ENCODE results near the gene NEK3. TPM values are rescaled to one million over a fixed set of nuclear protein-coding genes. Genes with fewer than 3 reads are reported as not detected.

NEK3 gene
- total and polyA plus RNA-seq, 4 donors, result 3.0 to 4.4 (median 3.9) TPM

GRCh38 chr13:52179925-52180324, 20.5 kb upstream of the NEK3 start:
- TF ChIP-seq RAD21 (IDR thresholded peaks at IDR 0.05), result no peak
- no peak for TF ChIP-seq HNF4G (IDR thresholded peaks at IDR 0.05)
- no peak for TF ChIP-seq EGR1 (IDR thresholded peaks at IDR 0.05; ENCODE audit: low read depth in 2 of 2)
- no peak for TF ChIP-seq NR2F2 (IDR thresholded peaks at IDR 0.05)
- TF ChIP-seq ATF3 (IDR thresholded peaks at IDR 0.05), result no peak
- no peak for TF ChIP-seq REST (IDR thresholded peaks at IDR 0.05)
- TF ChIP-seq GABPA (IDR thresholded peaks at IDR 0.05 in 1 of 2, conservative IDR thresholded peaks at IDR 0.05 in 1 of 2), result no peak
- no peak for TF ChIP-seq MAX (IDR thresholded peaks at IDR 0.05)
- Histone ChIP-seq H3K4me3 (ENCODE audit: low read depth in 1 of 3, low read length in 3 of 3) (no peak overlapping the region), H3K27me3 (ENCODE audit: control insufficient read depth in 4 of 4, insufficient read depth in 4 of 4, low read length in 3 of 4) (no peaks in the 10 kb centered on the region), H3K4me1 (ENCODE audit: control insufficient read depth in 4 of 4, insufficient read depth in 4 of 4, low read length in 3 of 4) (no peaks in the 10 kb centered on the region), H3K9me3 (ENCODE audit: control insufficient read depth in 4 of 4, low read length in 3 of 4) (no peaks in the 10 kb centered on the region), H3K9ac (ENCODE audit: low read depth in 1 of 2, low read length in 2 of 2) (no peak overlapping the region), H3K27ac (ENCODE audit: low read depth in 1 of 2, low read length in 2 of 2) (no peak overlapping the region), H3K36me3 (ENCODE audit: control insufficient read depth in 4 of 4, insufficient read depth in 3 of 4, low read depth in 1 of 4, low read length in 3 of 4) (peaks cover 8 to 12% (median 10%) of the 10 kb centered on the region in 4 donors)
- 85% methylated on average over 2 of the region's 2 CpGs for WGBS
- no peak for DNase-seq (ENCODE audit: low spot score)

GRCh38 chr13:52177276-52177675, 17.9 kb upstream of the NEK3 start:
- no peak for TF ChIP-seq ATF3 (IDR thresholded peaks at IDR 0.05)
- TF ChIP-seq FOXA1 (IDR thresholded peaks at IDR 0.05), result no peak
- TF ChIP-seq TAF1 (conservative IDR thresholded peaks at IDR 0.05), result no peak
- TF ChIP-seq JUND (IDR thresholded peaks at IDR 0.05), result no peak
- TF ChIP-seq REST (IDR thresholded peaks at IDR 0.05), result no peak
- TF ChIP-seq ZBTB33 (IDR thresholded peaks at IDR 0.05), result no peak
- TF ChIP-seq CTCF (IDR thresholded peaks at IDR 0.05; ENCODE audit: low read depth, low read length, missing input control), result no peak
- no peak for TF ChIP-seq MAX (IDR thresholded peaks at IDR 0.05)
- TF ChIP-seq GABPA (IDR thresholded peaks at IDR 0.05 in 1 of 2, conservative IDR thresholded peaks at IDR 0.05 in 1 of 2), result no peak
- no peak for TF ChIP-seq NR2F2 (IDR thresholded peaks at IDR 0.05)
- TF ChIP-seq FOXA2 (IDR thresholded peaks at IDR 0.05), result no peak
- TF ChIP-seq HNF4A (conservative IDR thresholded peaks at IDR 0.05), result no peak
- no peak for TF ChIP-seq HNF4G (IDR thresholded peaks at IDR 0.05)
- no peak for TF ChIP-seq SP1 (IDR thresholded peaks at IDR 0.05)
- TF ChIP-seq RXRA (IDR thresholded peaks at IDR 0.05), result no peak
- TF ChIP-seq EGR1 (IDR thresholded peaks at IDR 0.05; ENCODE audit: low read depth in 2 of 2), result no peak
- no peak for TF ChIP-seq YY1 (IDR thresholded peaks at IDR 0.05)
- no peak for TF ChIP-seq RAD21 (IDR thresholded peaks at IDR 0.05)
- no peaks in the 10 kb centered on the region for H3K9me3 ChIP-seq (ENCODE audit: control insufficient read depth in 4 of 4, low read length in 3 of 4)
- no peak overlapping the region for H3K4me3 ChIP-seq (ENCODE audit: low read depth in 1 of 3, low read length in 3 of 3)
- peaks cover 6 to 13% (median 7%) of the 10 kb centered on the region in 4 donors for H3K36me3 ChIP-seq (ENCODE audit: control insufficient read depth in 4 of 4, insufficient read depth in 3 of 4, low read depth in 1 of 4, low read length in 3 of 4)
- H3K9ac ChIP-seq (ENCODE audit: low read depth in 1 of 2, low read length in 2 of 2), result no peak overlapping the region
- no peak overlapping the region for H3K27ac ChIP-seq (ENCODE audit: low read depth in 1 of 2, low read length in 2 of 2)
- DNase-seq (ENCODE audit: low spot score), result no peak
- WGBS, result 82% methylated on average over 2 of the region's 2 CpGs
- no peaks in the 10 kb centered on the region for H3K27me3 ChIP-seq (ENCODE audit: control insufficient read depth in 4 of 4, insufficient read depth in 4 of 4, low read length in 3 of 4)
- H3K4me1 ChIP-seq (ENCODE audit: control insufficient read depth in 4 of 4, insufficient read depth in 4 of 4, low read length in 3 of 4), result peaks cover 2 to 15% (median 12%) of the 10 kb centered on the region in 4 donors
